ENCODE data around the gene UBR4. TPM values are rescaled to one million over a fixed set of nuclear protein-coding genes. Genes with fewer than 3 reads are reported as not detected.

UBR4 gene
- total RNA-seq, 1 donor from 2014 or later, result 75.0 TPM

- no peak for DNase-seq
Observed at GRCh38 chr1:19055001-19055400, 155.1 kb downstream of the UBR4 start.

GRCh38 chr1:19054216-19054615, 155.8 kb downstream of the UBR4 start:
- DNase-seq, result no peak

- no peak for DNase-seq
Observed at GRCh38 chr1:19053486-19053885, 156.6 kb downstream of the UBR4 start.

- DNase-seq, result no peak
Observed at GRCh38 chr1:19049798-19050197, 160.3 kb downstream of the UBR4 start.

- DNase-seq, result no peak
Observed at GRCh38 chr1:19049128-19049768, 160.8 kb downstream of the UBR4 start.

GRCh38 chr1:19046972-19047731, 162.9 kb downstream of the UBR4 start:
- DNase-seq, result no peak

GRCh38 chr1:19045898-19046880, 163.9 kb downstream of the UBR4 start:
- no peak for DNase-seq

- DNase-seq, result peak; percentile 71
Observed at GRCh38 chr1:19044975-19045831, 164.9 kb downstream of the UBR4 start.

GRCh38 chr1:19044471-19044870, 165.6 kb downstream of the UBR4 start:
- no peak for DNase-seq

- DNase-seq, result no peak
Observed at GRCh38 chr1:19043579-19044443, 166.3 kb downstream of the UBR4 start.

- no peak for DNase-seq
Observed at GRCh38 chr1:19042675-19043578, 167.1 kb downstream of the UBR4 start.

GRCh38 chr1:19040010-19040680, 169.9 kb downstream of the UBR4 start:
- DNase-seq, result no peak

GRCh38 chr1:19038732-19039131, 171.3 kb downstream of the UBR4 start:
- DNase-seq, result no peak

GRCh38 chr1:19038096-19038495, 172.0 kb downstream of the UBR4 start:
- no peak for DNase-seq

- no peak for DNase-seq
Observed at GRCh38 chr1:19037659-19038058, 172.4 kb downstream of the UBR4 start.

GRCh38 chr1:19036813-19037605, 173.1 kb downstream of the UBR4 start:
- no peak for DNase-seq

GRCh38 chr1:19036041-19036812, 173.8 kb downstream of the UBR4 start:
- no peak for DNase-seq
